Measurements from ENCODE around the gene PPT2. TPM values are rescaled to one million over a fixed set of nuclear protein-coding genes. Genes with fewer than 3 reads are reported as not detected.

Gene PPT2
- total RNA-seq, 4 donors from 2014 or later, result 36.6 to 220 (median 56.9) TPM

GRCh38 chr6:32146687-32147086 lies 7.3 kb upstream of the PPT2 start:
- no peak for TF ChIP-seq POLR2A (IDR thresholded peaks at IDR 0.05)
- TF ChIP-seq CTCF (IDR thresholded peaks at IDR 0.05), result no peak
- no peak overlapping the region for H3K4me3 ChIP-seq (ENCODE audit: low read depth, poor library complexity, severe bottlenecking)
- 55 to 61% methylated on average over 4 of the region's 4 CpGs for WGBS, 2 donors
- DNase-seq (ENCODE audit: low spot score in 2 of 2), result no peak
- intact Hi-C loops (cut with DNase I; ENCODE audit: low total_unique reads), result no loop called here

DNA sequence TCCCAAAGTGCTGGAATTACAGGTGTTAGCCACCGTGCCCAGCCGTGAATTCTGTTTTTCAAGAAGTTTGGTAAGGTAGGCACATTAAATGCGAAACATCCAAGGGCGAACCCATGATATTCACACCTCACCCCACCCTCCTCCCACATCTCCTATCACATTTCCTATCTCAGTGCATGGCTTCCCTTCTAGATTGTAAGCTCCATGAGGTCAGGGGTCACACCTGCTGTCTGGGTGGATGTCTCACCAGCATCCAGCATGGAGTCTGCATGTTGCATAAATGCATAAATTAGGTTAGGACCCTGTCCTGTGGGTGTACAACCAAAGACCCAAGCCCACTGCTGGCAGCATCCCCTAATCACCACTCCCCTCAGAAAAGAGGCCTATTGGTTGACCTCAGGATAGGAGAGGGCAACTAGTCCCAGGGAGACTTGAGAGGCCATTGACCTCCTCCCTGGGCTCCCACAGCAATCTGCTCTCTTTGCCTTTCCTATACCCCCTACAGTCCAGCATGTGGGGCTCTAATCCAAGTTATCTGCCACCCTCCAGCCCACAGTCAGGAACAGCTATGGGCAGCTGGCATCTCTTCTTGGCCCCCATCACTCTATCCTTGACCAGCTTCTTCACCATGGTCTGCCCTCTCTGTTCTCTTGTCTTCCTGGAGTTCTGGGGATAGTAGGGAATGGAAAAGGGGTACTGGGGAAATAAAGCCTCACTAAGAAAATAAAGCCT lies 6.4 kb upstream of the PPT2 start:
- intact Hi-C loops (cut with DNase I; ENCODE audit: low total_unique reads), result no loop called here
- TF ChIP-seq POLR2A (IDR thresholded peaks at IDR 0.05), result no peak
- TF ChIP-seq CTCF (IDR thresholded peaks at IDR 0.05), result no peak
- H3K4me3 ChIP-seq (ENCODE audit: low read depth, poor library complexity, severe bottlenecking), result no peak overlapping the region
- no peak for DNase-seq (ENCODE audit: low spot score in 2 of 2)
- WGBS, 2 donors, result 94 to 96% methylated on average over 4 of the region's 4 CpGs

GRCh38 chr6:32148289-32149091 lies 5.5 kb upstream of the PPT2 start:
- DNase-seq (ENCODE audit: low spot score in 2 of 2), result peak; percentile 79 to 94
- intact Hi-C loops (cut with DNase I; ENCODE audit: low total_unique reads), result no loop called here
- TF ChIP-seq CTCF (IDR thresholded peaks at IDR 0.05) (no peak), POLR2A (IDR thresholded peaks at IDR 0.05) (no peak)
- no peak overlapping the region for H3K4me3 ChIP-seq (ENCODE audit: low read depth, poor library complexity, severe bottlenecking)
- 25 to 39% methylated on average over 39 of the region's 39 CpGs for WGBS, 2 donors

GRCh38 chr6:32149092-32149755 lies 4.7 kb upstream of the PPT2 start:
- no peak for DNase-seq (ENCODE audit: low spot score in 2 of 2)
- TF ChIP-seq CTCF (IDR thresholded peaks at IDR 0.05) (no peak), POLR2A (IDR thresholded peaks at IDR 0.05) (no peak)
- intact Hi-C loops (cut with DNase I; ENCODE audit: low total_unique reads), result no loop called here
- no peak overlapping the region for H3K4me3 ChIP-seq (ENCODE audit: low read depth, poor library complexity, severe bottlenecking)
- 59 to 61% methylated on average over 35 to 47 of the region's 47 CpGs for WGBS, 2 donors

- intact Hi-C loops (cut with DNase I; ENCODE audit: low total_unique reads), result no loop called here
- 68 to 69% methylated on average over 42 to 52 of the region's 55 CpGs for WGBS, 2 donors
- H3K4me3 ChIP-seq (ENCODE audit: low read depth, poor library complexity, severe bottlenecking), result no peak overlapping the region
- no peak for DNase-seq (ENCODE audit: low spot score in 2 of 2)
- no peak for TF ChIP-seq CTCF (IDR thresholded peaks at IDR 0.05)
- TF ChIP-seq POLR2A (IDR thresholded peaks at IDR 0.05), result no peak
Observed at GRCh38 chr6:32149932-32150870, 3.7 kb upstream of the PPT2 start.
